ENCODE measurements around the gene FBXL13.
A peak's percentile ranks its signal among the peaks of the same experiment; 100 is the strongest.

The FBXL13 gene

GRCh38 chr7:102890971-102891692, 183.5 kb downstream of the FBXL13 start:
- no peak for DNase-seq

GRCh38 chr7:102890292-102890970, 184.2 kb downstream of the FBXL13 start:
- no peak for DNase-seq

- DNase-seq: no peak
These were observed 184.7 kb downstream of the FBXL13 start for GRCh38 chr7:102889851-102890250.

- DNase-seq: no peak
These were observed 185.9 kb downstream of the FBXL13 start for GRCh38 chr7:102888561-102889233.

GRCh38 chr7:102883098-102883860, 191.3 kb downstream of the FBXL13 start:
- no peak for DNase-seq

- DNase-seq: peak; percentile 59
These were observed 198.8 kb downstream of the FBXL13 start for GRCh38 chr7:102875700-102876295.

- DNase-seq: no peak
These were observed 199.6 kb downstream of the FBXL13 start for GRCh38 chr7:102874966-102875365.

GRCh38 chr7:102874166-102874829, 200.3 kb downstream of the FBXL13 start:
- no peak for DNase-seq

GRCh38 chr7:102873470-102874165, 201.0 kb downstream of the FBXL13 start:
- no peak for DNase-seq

- no peak for DNase-seq
These were observed 202.1 kb downstream of the FBXL13 start for GRCh38 chr7:102872460-102872859.

GRCh38 chr7:102869195-102869594, 205.4 kb downstream of the FBXL13 start:
- DNase-seq: no peak

GRCh38 chr7:102866535-102867215, 207.9 kb downstream of the FBXL13 start:
- DNase-seq: no peak

- DNase-seq: no peak
These were observed 209.6 kb downstream of the FBXL13 start for GRCh38 chr7:102864958-102865357.

- DNase-seq: no peak
These were observed 214.2 kb downstream of the FBXL13 start for GRCh38 chr7:102860351-102860811.

- DNase-seq: no peak
These were observed 214.8 kb downstream of the FBXL13 start for GRCh38 chr7:102859799-102860125.

GRCh38 chr7:102859084-102859798, 215.4 kb downstream of the FBXL13 start:
- no peak for DNase-seq

- DNase-seq: no peak
These were observed 218.6 kb downstream of the FBXL13 start for GRCh38 chr7:102856036-102856435.

- DNase-seq: no peak
These were observed 225.1 kb downstream of the FBXL13 start for GRCh38 chr7:102849538-102849937.

GRCh38 chr7:102849079-102849478, 225.5 kb downstream of the FBXL13 start:
- no peak for DNase-seq

- DNase-seq: no peak
These were observed 229.2 kb downstream of the FBXL13 start for GRCh38 chr7:102845346-102845745.

Measured in activated CD8-positive, alpha-beta memory T cell treated with anti-CD3 and anti-CD28 coated beads, Interleukin-2, amount 50 U/mL, for 48 hours (primary cell).